HG03064 (cell line): ENCODE measurements around the gene FICD.
A peak's percentile ranks its signal among the peaks of the same experiment; 100 is the strongest.

ENCODE experiments used
- ATAC-seq: cut with Tn5 transposase; IDR thresholded peaks from one replicate; pipeline ENCODE4 v1.9.1; 2021; ENCODE audit warnings: low read depth; ENCODE audit not compliant: unreplicated experiment

The FICD gene

GRCh38 chr12:108563804-108564151 lies 48.7 kb downstream of the FICD start:
- no peak for ATAC-seq

DNA sequence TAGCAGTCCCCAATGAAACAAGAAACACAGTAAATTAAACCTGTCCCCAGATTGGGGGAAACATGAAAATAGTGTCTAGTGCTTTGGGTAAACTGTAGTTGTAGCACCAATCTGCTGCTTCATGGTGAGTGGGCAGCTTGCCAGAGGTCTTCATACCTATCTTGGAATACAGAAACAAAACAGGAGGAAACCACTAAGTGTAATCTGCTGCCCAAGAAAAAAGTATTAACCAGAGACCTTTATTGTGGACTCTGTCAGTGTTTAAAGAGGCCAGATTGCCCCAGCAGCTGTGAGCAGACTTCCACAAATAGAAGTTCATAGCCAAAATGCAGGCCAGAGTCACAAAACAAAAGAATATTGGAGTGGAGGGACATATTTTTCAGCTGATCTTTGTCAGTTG lies 49.6 kb downstream of the FICD start:
- ATAC-seq: no peak

- no peak for ATAC-seq
Measured at GRCh38 chr12:108565146-108565545, 50.1 kb downstream of the FICD start.

DNA sequence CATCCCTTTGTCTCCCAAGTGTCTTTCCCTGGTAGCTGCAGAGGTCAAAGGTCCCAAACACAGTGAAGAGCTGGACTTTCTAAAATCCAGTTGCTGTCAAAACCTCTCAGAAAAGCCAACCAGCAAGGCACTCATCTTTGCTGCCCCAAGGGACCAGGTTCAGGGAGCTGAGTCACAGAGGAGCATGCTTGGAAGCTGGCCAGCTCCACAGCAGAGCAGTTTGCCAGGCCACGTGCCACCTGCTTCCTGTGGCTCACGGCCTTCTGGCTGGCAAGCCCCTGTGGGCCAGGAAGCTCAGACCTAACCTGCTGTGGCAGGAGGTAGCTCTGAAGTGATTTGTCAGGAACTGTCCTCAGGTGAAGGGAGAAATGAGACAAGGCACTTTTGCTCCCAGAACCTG lies 50.9 kb downstream of the FICD start:
- ATAC-seq: no peak

GRCh38 chr12:108566452-108566851 lies 51.4 kb downstream of the FICD start:
- no peak for ATAC-seq

DNA sequence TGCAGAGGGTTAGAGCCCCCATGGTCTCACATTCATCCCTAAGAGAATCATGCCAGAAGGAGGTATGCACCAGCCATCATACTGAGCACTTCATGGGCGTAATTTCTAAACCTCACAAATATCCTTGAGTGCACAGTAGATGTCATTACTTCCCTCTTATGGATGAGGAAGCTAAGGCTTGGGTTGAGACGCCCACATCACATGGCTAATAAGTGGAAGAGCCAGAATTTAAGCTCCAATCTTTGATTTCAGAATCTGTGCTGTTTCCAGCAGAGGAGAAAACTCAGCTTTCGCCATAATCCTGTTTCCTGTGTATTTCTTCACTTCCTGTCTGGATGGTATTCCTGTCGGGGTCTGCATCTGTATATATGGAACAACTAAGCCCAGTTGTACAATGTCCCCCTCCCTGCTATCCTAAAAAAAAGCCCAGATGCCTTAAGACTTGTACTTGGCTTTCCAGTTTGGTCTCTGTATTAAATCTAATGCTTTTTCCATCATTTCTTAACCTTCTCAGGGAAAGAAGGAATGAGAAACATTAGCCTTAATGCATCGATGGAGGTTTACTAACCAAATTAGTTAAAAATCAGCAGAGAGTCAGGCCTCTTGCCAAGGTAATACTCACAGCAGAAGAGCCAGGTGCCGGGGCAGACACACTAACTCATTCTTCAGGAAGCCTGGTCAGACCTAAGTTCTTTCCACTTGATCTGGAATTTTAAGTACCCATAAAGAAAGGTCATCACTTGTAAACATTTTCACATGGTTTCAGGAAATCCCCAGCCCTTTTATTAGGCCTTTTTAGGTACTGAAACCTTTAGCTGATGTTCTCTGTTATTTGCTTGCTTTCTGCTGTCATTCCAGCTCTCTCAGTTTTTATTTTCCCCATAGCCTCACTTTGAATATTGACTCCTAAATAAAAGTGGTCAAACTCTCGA lies 52.6 kb downstream of the FICD start:
- no peak for ATAC-seq

- peak; percentile 61 for ATAC-seq
Measured at GRCh38 chr12:108568338-108569154, 53.5 kb downstream of the FICD start.
